Effector memory CD8-positive, alpha-beta T cell (primary cell): Measurements from ENCODE around the gene PRKCB.
A peak's percentile ranks its signal among the peaks of the same experiment; 100 is the strongest.

ENCODE experiments used
- ATAC-seq: fragments of 150-1000 bp; cut with Tn5 transposase; replicated peaks from 2 replicates; pipeline ENCODE4 v1.10.0; 2021; ENCODE audit warnings: mild to moderate bottlenecking, moderate library complexity
- DNase-seq, 3 experiments: peaks; one replicate each; pipeline ENCODE4 v3.0.0; 2021
- H3K27ac Mint-ChIP-seq, 2 donors: one replicate each; pipeline ENCODE4 v1.8.0; 2022; ENCODE audit warnings: mild to moderate bottlenecking in 2 of 2, mixed read lengths in 2 of 2, moderate library complexity in 2 of 2
- H3K27me3 Mint-ChIP-seq, 2 donors: one replicate each; pipeline ENCODE4 v1.8.0; 2022; ENCODE audit warnings: mixed read lengths in 2 of 2
- H3K36me3 Mint-ChIP-seq: one replicate; pipeline ENCODE4 v1.8.0; 2022; ENCODE audit warnings: mild to moderate bottlenecking, moderate library complexity, mixed read lengths; ENCODE audit not compliant: insufficient read depth
- H3K4me1 Mint-ChIP-seq, 2 donors: one replicate each; pipeline ENCODE4 v1.8.0; 2022; ENCODE audit warnings: low read depth in 2 of 2, mixed read lengths in 2 of 2
- H3K4me3 Mint-ChIP-seq, 2 donors: one replicate each; pipeline ENCODE4 v1.8.0; 2022; ENCODE audit warnings: mild to moderate bottlenecking in 2 of 2, mixed read lengths in 2 of 2, moderate library complexity in 2 of 2
- H3K9me3 Mint-ChIP-seq, 2 donors: one replicate each; pipeline ENCODE4 v1.8.0; 2022; ENCODE audit warnings: mixed read lengths in 2 of 2

Gene PRKCB

DNA sequence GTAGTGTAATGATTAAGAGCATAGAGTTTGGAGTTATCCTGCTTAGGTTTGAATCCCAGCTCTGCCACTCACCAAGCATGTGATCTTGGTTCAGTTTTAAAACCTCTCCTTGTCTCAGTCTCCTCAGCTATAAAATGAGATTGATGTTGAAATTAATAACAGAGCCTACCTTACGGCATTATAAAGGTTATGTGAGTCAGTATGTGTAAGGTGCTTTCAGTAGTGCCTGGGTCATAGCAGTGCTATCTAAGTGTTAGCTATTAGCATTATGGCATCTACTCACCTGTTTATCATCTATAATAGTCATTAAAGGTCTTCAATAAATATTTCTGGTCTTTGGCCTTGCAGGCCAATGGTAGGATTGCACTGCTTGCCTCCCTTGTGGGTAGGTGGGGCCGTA, 53.4 kb downstream of the PRKCB start:
- ATAC-seq (no peak), DNase-seq (no peak)
- Mint-ChIP-seq H3K36me3 (peaks cover 11% of the 10 kb centered on the region), H3K27me3 (no peaks in the 10 kb centered on the region), H3K4me1 (peaks cover 37 to 74% of the 10 kb centered on the region in 2 donors), H3K9me3 (no peaks in the 10 kb centered on the region), H3K4me3 (no peak overlapping the region), H3K27ac (peak overlapping the region in 1 of 2 donors; percentile 89)

DNA sequence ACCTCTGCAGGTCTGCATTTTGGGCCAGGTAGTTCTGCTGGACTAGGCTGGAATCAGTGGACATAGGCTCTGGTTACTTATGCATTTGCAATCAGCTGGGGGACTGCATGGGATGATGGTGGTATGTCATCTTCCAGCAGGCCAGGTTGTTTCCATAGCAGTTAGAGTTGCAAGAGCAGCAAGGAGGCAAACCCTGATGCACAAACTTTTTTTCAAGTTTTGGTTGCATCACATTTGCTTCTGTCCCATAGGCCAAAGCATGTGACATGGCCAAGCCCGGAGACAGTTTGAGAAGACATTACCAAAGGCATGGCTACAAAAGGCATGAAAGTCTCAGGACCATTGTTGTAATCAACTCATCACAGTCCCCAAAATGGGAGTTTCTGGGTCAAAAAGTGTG, 58.2 kb downstream of the PRKCB start:
- H3K4me3 Mint-ChIP-seq: no peak overlapping the region
- no peaks in the 10 kb centered on the region for H3K27me3 Mint-ChIP-seq
- H3K27ac Mint-ChIP-seq: peak overlapping the region; percentile 15 to 16
- H3K4me1 Mint-ChIP-seq: peaks cover 36 to 62% of the 10 kb centered on the region in 2 donors
- peaks cover 8% of the 10 kb centered on the region for H3K36me3 Mint-ChIP-seq
- no peak for ATAC-seq
- H3K9me3 Mint-ChIP-seq: no peaks in the 10 kb centered on the region
- DNase-seq: no peak

DNA sequence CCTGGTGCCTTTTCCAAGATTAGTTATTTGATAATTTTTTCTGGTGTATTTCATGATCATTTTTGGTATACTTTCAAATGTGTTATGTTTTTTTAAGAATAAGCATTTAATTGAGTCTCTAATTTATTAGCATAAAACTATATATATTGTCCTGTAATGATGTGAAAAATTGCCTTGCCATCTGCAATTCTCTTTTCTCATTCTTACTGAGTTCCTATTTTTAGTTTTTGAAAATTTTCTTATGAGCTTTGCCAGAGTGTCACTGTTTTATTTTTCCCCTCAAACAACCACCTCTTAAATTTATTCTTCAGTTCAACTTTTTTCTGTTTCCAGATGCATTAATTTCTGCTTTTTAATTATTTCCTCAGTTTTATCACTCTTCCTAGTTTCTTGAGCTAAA, 59.3 kb downstream of the PRKCB start:
- ATAC-seq: no peak
- Mint-ChIP-seq H3K4me3 (no peak overlapping the region), H3K4me1 (peaks cover 30 to 55% of the 10 kb centered on the region in 2 donors), H3K9me3 (no peaks in the 10 kb centered on the region), H3K27ac (peak overlapping the region in 1 of 2 donors; percentile 15), H3K36me3 (peaks cover 8% of the 10 kb centered on the region), H3K27me3 (no peaks in the 10 kb centered on the region)
- DNase-seq: no peak

- Mint-ChIP-seq H3K27me3 (no peaks in the 10 kb centered on the region), H3K4me1 (peaks cover 36 to 59% of the 10 kb centered on the region in 2 donors), H3K4me3 (peak overlapping the region; percentile 55 to 63), H3K27ac (peak overlapping the region; percentile 71 to 83), H3K9me3 (no peaks in the 10 kb centered on the region), H3K36me3 (peaks cover 2% of the 10 kb centered on the region)
- ATAC-seq: peak; percentile 69
- no peak for DNase-seq
Observed at GRCh38 chr16:23896832-23897821, 61.3 kb downstream of the PRKCB start.

DNA sequence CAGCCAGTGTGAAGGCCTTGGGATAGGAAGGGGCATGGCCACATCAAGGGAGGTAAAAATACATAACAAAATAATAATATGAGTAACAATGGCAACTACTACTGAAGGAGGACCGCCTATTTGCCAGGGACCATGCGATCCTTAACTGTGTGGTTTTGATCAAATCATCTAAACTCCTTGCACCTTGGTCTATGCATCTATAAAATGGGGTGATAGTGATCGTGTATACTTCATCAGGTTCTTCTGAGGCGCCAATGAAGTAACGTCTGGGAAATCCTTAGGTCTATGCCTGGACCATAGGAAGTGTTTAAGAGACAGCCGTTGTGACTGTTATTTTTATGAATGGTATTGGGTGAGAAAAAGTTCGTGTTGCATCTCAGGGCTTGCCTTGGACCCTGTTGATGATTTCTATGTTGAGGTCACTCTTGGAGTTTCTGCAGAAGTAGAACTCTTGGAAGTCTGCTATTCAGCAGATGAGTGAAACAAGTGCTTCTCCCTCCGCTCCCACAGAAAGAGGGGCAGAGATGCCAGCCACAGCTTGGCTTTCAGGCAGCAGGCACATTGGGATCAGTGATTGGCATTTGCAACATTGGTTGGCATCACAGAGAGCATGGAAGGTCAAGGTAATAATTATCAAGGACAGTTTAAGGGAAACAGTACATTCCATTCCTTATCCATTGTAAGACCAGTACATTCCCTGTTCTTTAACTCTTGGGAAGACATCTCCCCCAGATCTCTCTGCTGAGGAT, 63.1 kb downstream of the PRKCB start:
- no peaks in the 10 kb centered on the region for H3K27me3 Mint-ChIP-seq
- no peak overlapping the region for H3K4me3 Mint-ChIP-seq
- no peaks in the 10 kb centered on the region for H3K9me3 Mint-ChIP-seq
- no peak for DNase-seq
- peaks cover 43 to 60% of the 10 kb centered on the region in 2 donors for H3K4me1 Mint-ChIP-seq
- H3K36me3 Mint-ChIP-seq: no peaks in the 10 kb centered on the region
- H3K27ac Mint-ChIP-seq: peak overlapping the region; percentile 5 to 9
- no peak for ATAC-seq

- Mint-ChIP-seq H3K4me1 (peaks cover 40 to 69% of the 10 kb centered on the region in 2 donors), H3K4me3 (no peak overlapping the region), H3K27ac (no peak overlapping the region), H3K36me3 (no peaks in the 10 kb centered on the region), H3K27me3 (no peaks in the 10 kb centered on the region), H3K9me3 (no peaks in the 10 kb centered on the region)
- ATAC-seq (no peak), DNase-seq (no peak)
Observed at GRCh38 chr16:23899869-23900268, 64.1 kb downstream of the PRKCB start.

DNA sequence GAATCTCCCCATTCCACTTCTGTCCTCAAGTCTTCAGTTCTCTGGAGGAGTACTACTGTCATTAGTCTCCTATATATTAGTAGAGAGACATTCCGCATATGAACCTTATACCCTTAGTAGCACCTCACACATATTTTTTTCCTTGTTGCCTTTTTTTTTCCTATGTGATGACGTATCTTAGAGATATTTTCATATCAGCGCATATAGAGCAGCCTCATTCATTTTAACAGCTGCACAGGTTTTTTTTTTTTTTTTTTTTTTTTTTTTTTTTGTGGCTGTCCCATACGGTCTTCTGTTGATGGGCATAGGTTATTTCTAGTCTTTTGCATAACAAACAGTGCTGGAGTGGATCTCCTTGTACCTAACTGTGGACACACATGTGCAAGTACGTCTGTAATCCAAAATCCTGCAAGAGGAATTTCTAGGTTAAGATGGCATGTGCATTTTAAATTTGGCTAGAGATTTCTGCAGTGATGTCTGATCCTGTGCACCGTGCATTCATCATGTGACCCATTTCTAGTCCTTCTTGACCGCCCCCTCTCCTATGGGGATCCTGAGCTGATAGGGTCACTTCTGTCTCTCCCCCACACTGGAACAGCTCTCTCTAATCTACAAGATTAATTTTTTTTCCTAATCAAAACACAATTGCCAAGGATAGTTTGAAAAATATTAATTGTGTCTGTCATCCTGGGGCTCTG, 64.8 kb downstream of the PRKCB start:
- Mint-ChIP-seq H3K27ac (peak overlapping the region; percentile 18 to 83), H3K4me1 (peaks cover 44 to 76% of the 10 kb centered on the region in 2 donors), H3K27me3 (no peaks in the 10 kb centered on the region), H3K9me3 (no peaks in the 10 kb centered on the region), H3K36me3 (no peaks in the 10 kb centered on the region), H3K4me3 (no peak overlapping the region)
- DNase-seq (no peak), ATAC-seq (no peak)

- peaks cover 48 to 80% of the 10 kb centered on the region in 2 donors for H3K4me1 Mint-ChIP-seq
- H3K36me3 Mint-ChIP-seq: no peaks in the 10 kb centered on the region
- H3K27ac Mint-ChIP-seq: peak overlapping the region; percentile 18 to 83
- ATAC-seq (no peak), DNase-seq (no peak)
- peak overlapping the region in 1 of 2 donors; percentile 35 for H3K4me3 Mint-ChIP-seq
- no peaks in the 10 kb centered on the region for H3K27me3 Mint-ChIP-seq
- H3K9me3 Mint-ChIP-seq: no peaks in the 10 kb centered on the region
Observed at GRCh38 chr16:23901178-23902033, 65.6 kb downstream of the PRKCB start.

- no peaks in the 10 kb centered on the region for H3K36me3 Mint-ChIP-seq
- peak overlapping the region in 1 of 2 donors; percentile 35 for H3K4me3 Mint-ChIP-seq
- H3K4me1 Mint-ChIP-seq: peaks cover 46 to 78% of the 10 kb centered on the region in 2 donors
- ATAC-seq: no peak
- peak overlapping the region; percentile 84 to 87 for H3K27ac Mint-ChIP-seq
- no peak for DNase-seq
- no peaks in the 10 kb centered on the region for H3K27me3 Mint-ChIP-seq
- H3K9me3 Mint-ChIP-seq: no peaks in the 10 kb centered on the region
Observed at GRCh38 chr16:23902034-23902747, 66.4 kb downstream of the PRKCB start.

GRCh38 chr16:23902748-23903414, 67.1 kb downstream of the PRKCB start:
- Mint-ChIP-seq H3K27ac (peak overlapping the region; percentile 84 to 87), H3K4me3 (peak overlapping the region in 1 of 2 donors; percentile 8), H3K36me3 (no peaks in the 10 kb centered on the region), H3K4me1 (peaks cover 49 to 78% of the 10 kb centered on the region in 2 donors), H3K9me3 (no peaks in the 10 kb centered on the region), H3K27me3 (no peaks in the 10 kb centered on the region)
- ATAC-seq (no peak), DNase-seq (no peak)

- H3K4me1 Mint-ChIP-seq: peaks cover 57 to 86% of the 10 kb centered on the region in 2 donors
- no peak for DNase-seq
- H3K27me3 Mint-ChIP-seq: no peaks in the 10 kb centered on the region
- H3K36me3 Mint-ChIP-seq: no peaks in the 10 kb centered on the region
- peak overlapping the region in 1 of 2 donors; percentile 10 for H3K27ac Mint-ChIP-seq
- no peak for ATAC-seq
- no peak overlapping the region for H3K4me3 Mint-ChIP-seq
- H3K9me3 Mint-ChIP-seq: no peaks in the 10 kb centered on the region
Observed at GRCh38 chr16:23905027-23905426, 69.2 kb downstream of the PRKCB start.
